SK-N-SH treated with all-trans-retinoic acid at 6 μM for 48 hours (cell line): ENCODE measurements around the gene TOMM40L.

Experiments
- ATAC-seq: fragments of 200-7000 bp; cut with Tn5 transposase; 3 replicates; pipeline ENCODE4 v1.9.1; 2020; ENCODE audit warnings: mild to moderate bottlenecking, moderate library complexity
- BACH2 ChIP-seq: fragments of 250-450 bp; sonication (Bioruptor Pico); IDR thresholded peaks from 2 replicates; pipeline ENCODE4 v1.9.0; 2021; ENCODE audit warnings: mild to moderate bottlenecking, borderline replicate concordance
- CSRNP3 ChIP-seq: fragments of 250-450 bp; sonication (Bioruptor Pico); IDR thresholded peaks from 2 replicates; pipeline ENCODE4 v1.5.1; 2021; ENCODE audit warnings: mild to moderate bottlenecking, moderate library complexity
- ESRRG ChIP-seq: fragments of 250-450 bp; sonication (Bioruptor Pico); IDR thresholded peaks from 2 replicates; pipeline ENCODE4 v1.6.1; 2021; ENCODE audit warnings: mild to moderate bottlenecking
- GLIS3 ChIP-seq: fragments of 250-450 bp; sonication (Bioruptor Pico); IDR thresholded peaks from 2 replicates; pipeline ENCODE4 v1.5.0; 2020; ENCODE audit warnings: mild to moderate bottlenecking, moderate library complexity
- ISL1 ChIP-seq: fragments of 250-450 bp; sonication (Bioruptor Pico); IDR thresholded peaks from 2 replicates; pipeline ENCODE4 v2.1.2; 2022; ENCODE audit warnings: mild to moderate bottlenecking, moderate library complexity
- OSR1 ChIP-seq: fragments of 250-450 bp; sonication (Bioruptor Pico); IDR thresholded peaks from 2 replicates; pipeline ENCODE4 v1.8.0; 2022; ENCODE audit warnings: moderate library complexity, mild to moderate bottlenecking, inconsistent platforms
- POU6F1 ChIP-seq: fragments of 250-450 bp; sonication (Bioruptor Pico); IDR thresholded peaks from 2 replicates; pipeline ENCODE4 v1.8.0; 2021; ENCODE audit warnings: low read depth, mild to moderate bottlenecking, moderate library complexity, borderline replicate concordance
- PPARA ChIP-seq: fragments of 250-450 bp; sonication (Bioruptor Pico); IDR thresholded peaks from 2 replicates; pipeline ENCODE4 v1.5.0; 2020; ENCODE audit warnings: mild to moderate bottlenecking, borderline replicate concordance
- RARB ChIP-seq: fragments of 250-450 bp; sonication (Bioruptor Pico); IDR thresholded peaks from 2 replicates; pipeline ENCODE4 v1.8.0; 2021; ENCODE audit warnings: mild to moderate bottlenecking, moderate library complexity
- SNAI2 ChIP-seq: fragments of 250-450 bp; sonication (Bioruptor Pico); IDR thresholded peaks from 2 replicates; pipeline ENCODE4 v1.5.0; 2020; ENCODE audit warnings: mild to moderate bottlenecking, moderate library complexity
- TCF4 ChIP-seq: fragments of 250-450 bp; sonication (Bioruptor Pico); IDR thresholded peaks from 2 replicates; pipeline ENCODE4 v1.8.0; 2021; ENCODE audit warnings: mild to moderate bottlenecking, moderate library complexity, borderline replicate concordance
- TOX ChIP-seq: fragments of 250-450 bp; sonication (Bioruptor Pico); IDR thresholded peaks from 2 replicates; pipeline ENCODE4 v1.8.0; 2021; ENCODE audit warnings: mild to moderate bottlenecking, moderate library complexity, borderline replicate concordance
- ZC3H10 ChIP-seq: fragments of 250-450 bp; sonication (Bioruptor Pico); IDR thresholded peaks from 2 replicates; pipeline ENCODE4 v1.5.1; 2021; ENCODE audit warnings: mild to moderate bottlenecking, moderate library complexity
- ZFP3 ChIP-seq: fragments of 250-450 bp; sonication (Bioruptor Pico); IDR thresholded peaks from 2 replicates; pipeline ENCODE4 v1.5.0; 2020; ENCODE audit warnings: mild to moderate bottlenecking, moderate library complexity
- ZFP30 ChIP-seq: fragments of 450-650 bp; formaldehyde crosslinking; IDR thresholded peaks from 2 replicates; pipeline ENCODE4 v1.5.0; 2022; ENCODE audit warnings: mild to moderate bottlenecking, moderate library complexity
- ZNF565 ChIP-seq: fragments of 450-650 bp; formaldehyde crosslinking; conservative IDR thresholded peaks from 2 replicates; pipeline ENCODE4 v1.5.0; 2020; ENCODE audit warnings: low read depth, mild to moderate bottlenecking, moderate library complexity
- ZNF70 ChIP-seq: fragments of 450-650 bp; formaldehyde crosslinking; IDR thresholded peaks from 2 replicates; pipeline ENCODE4 v1.5.0; 2020; ENCODE audit warnings: mild to moderate bottlenecking, moderate library complexity
- ZNF8 ChIP-seq: fragments of 450-650 bp; formaldehyde crosslinking; IDR thresholded peaks from 2 replicates; pipeline ENCODE4 v1.5.0; 2020; ENCODE audit warnings: mild to moderate bottlenecking, moderate library complexity
- TF ChIP-seq, protein P1 (sequence below): fragments of 250-450 bp; sonication (Bioruptor Pico); IDR thresholded peaks from 2 replicates; pipeline ENCODE4 v1.8.0; 2020; ENCODE audit warnings: mild to moderate bottlenecking, moderate library complexity, borderline replicate concordance
- TF ChIP-seq, protein P2 (sequence below): fragments of 250-450 bp; sonication (Bioruptor Pico); IDR thresholded peaks from 2 replicates; pipeline ENCODE4 v1.5.0; 2020; ENCODE audit warnings: mild to moderate bottlenecking, moderate library complexity

Gene TOMM40L

GRCh38 chr1:161259345-161259702, 33.5 kb downstream of the TOMM40L start:
- TF ChIP-seq SNAI2 = no peak
- no peak for TF ChIP-seq PPARA
- TF ChIP-seq RARB = no peak
- no peak for TF ChIP-seq OSR1
- no peak for TF ChIP-seq CSRNP3 (CRISPR knock-in tag)
- TF ChIP-seq, protein P1, sequence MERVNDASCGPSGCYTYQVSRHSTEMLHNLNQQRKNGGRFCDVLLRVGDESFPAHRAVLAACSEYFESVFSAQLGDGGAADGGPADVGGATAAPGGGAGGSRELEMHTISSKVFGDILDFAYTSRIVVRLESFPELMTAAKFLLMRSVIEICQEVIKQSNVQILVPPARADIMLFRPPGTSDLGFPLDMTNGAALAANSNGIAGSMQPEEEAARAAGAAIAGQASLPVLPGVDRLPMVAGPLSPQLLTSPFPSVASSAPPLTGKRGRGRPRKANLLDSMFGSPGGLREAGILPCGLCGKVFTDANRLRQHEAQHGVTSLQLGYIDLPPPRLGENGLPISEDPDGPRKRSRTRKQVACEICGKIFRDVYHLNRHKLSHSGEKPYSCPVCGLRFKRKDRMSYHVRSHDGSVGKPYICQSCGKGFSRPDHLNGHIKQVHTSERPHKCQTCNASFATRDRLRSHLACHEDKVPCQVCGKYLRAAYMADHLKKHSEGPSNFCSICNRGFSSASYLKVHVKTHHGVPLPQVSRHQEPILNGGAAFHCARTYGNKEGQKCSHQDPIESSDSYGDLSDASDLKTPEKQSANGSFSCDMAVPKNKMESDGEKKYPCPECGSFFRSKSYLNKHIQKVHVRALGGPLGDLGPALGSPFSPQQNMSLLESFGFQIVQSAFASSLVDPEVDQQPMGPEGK = no peak
- TF ChIP-seq ZFP30 (CRISPR knock-in tag) = no peak
- TF ChIP-seq ZFP3 (CRISPR knock-in tag) = no peak
- no peak for TF ChIP-seq TOX (CRISPR knock-in tag)
- no peak for TF ChIP-seq ISL1
- TF ChIP-seq, all 23 proteins: peak for 0
- no peak; the same call in 2 of the 3 replicates for ATAC-seq

GRCh38 chr1:161259765-161260164, 33.9 kb downstream of the TOMM40L start:
- no peak for ATAC-seq
- no peak for TF ChIP-seq PPARA
- TF ChIP-seq ESRRG (CRISPR knock-in tag) = no peak
- no peak for TF ChIP-seq SNAI2
- no peak for TF ChIP-seq GLIS3 (CRISPR knock-in tag)
- no peak for TF ChIP-seq ZFP30 (CRISPR knock-in tag)
- TF ChIP-seq, protein P2, sequence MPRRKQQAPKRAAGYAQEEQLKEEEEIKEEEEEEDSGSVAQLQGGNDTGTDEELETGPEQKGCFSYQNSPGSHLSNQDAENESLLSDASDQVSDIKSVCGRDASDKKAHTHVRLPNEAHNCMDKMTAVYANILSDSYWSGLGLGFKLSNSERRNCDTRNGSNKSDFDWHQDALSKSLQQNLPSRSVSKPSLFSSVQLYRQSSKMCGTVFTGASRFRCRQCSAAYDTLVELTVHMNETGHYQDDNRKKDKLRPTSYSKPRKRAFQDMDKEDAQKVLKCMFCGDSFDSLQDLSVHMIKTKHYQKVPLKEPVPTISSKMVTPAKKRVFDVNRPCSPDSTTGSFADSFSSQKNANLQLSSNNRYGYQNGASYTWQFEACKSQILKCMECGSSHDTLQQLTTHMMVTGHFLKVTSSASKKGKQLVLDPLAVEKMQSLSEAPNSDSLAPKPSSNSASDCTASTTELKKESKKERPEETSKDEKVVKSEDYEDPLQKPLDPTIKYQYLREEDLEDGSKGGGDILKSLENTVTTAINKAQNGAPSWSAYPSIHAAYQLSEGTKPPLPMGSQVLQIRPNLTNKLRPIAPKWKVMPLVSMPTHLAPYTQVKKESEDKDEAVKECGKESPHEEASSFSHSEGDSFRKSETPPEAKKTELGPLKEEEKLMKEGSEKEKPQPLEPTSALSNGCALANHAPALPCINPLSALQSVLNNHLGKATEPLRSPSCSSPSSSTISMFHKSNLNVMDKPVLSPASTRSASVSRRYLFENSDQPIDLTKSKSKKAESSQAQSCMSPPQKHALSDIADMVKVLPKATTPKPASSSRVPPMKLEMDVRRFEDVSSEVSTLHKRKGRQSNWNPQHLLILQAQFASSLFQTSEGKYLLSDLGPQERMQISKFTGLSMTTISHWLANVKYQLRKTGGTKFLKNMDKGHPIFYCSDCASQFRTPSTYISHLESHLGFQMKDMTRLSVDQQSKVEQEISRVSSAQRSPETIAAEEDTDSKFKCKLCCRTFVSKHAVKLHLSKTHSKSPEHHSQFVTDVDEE (CRISPR knock-in tag) = no peak
- no peak for TF ChIP-seq ZNF70 (CRISPR knock-in tag)
- no peak for TF ChIP-seq TCF4 (CRISPR knock-in tag)

DNA sequence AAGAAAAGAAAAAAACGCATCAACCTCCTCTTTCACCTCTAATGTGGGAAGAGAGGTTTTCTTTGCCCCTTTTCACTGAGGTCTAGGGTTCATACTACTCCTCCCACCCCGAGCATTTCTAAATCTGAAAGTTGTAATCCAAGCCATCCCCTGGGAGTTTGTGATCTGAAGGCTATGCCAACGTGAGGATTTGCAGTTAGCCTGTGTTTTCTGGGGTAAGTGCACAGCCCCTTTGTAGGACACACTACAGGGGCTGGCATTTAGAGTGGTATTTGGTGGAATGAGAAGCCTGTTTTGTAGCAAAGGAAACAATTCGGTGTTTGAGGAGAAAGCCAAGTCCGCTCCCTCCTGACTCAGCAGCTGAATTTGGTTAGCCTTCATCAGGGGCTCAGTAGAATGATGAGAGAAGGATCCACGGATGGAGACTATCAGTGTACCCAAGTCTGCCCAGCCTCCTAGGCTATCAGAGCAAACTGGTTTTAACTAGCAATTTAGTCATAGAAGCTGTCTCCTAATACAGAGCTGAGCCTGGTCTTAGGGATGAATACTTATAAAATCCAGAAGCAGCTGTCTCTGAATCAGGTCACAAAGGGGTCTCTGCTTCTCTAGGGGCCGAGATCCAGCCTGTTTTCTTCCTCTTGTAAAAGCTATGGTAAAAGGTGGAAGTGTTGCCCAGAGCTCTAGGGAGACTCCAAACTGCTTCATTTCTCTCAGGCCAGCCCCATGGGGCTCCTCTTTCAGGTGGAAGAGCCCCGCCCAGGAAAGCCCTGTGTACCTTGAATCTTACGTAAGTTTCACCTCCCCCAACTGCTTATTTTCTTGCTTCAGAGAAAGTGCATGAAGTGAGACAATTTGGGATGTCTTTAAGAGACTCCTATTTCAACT, 34.8 kb downstream of the TOMM40L start:
- no peak for ATAC-seq
- TF ChIP-seq ESRRG (CRISPR knock-in tag) (no peak), ZC3H10 (no peak), ZNF8 (CRISPR knock-in tag) (no peak), POU6F1 (no peak), ZFP30 (CRISPR knock-in tag) (no peak), OSR1 (no peak), PPARA (no peak), TOX (CRISPR knock-in tag) (no peak), BACH2 (CRISPR knock-in tag) (no peak), ZFP3 (CRISPR knock-in tag) (no peak), CSRNP3 (CRISPR knock-in tag) (no peak), ZNF565 (CRISPR knock-in tag) (no peak)
- TF ChIP-seq, protein P1 = no peak
